Neuronal stem cell (in vitro differentiated cells): ENCODE measurements around the gene SETD2.

Source experiments
- DNase-seq: peaks from one replicate; pipeline ENCODE4 v3.0.0-alpha.2; 2013; ENCODE audit warnings: low spot score
- H2AFZ ChIP-seq: one replicate; pipeline ENCODE4 v1.6.1; 2013; ENCODE audit warnings: mild to moderate bottlenecking, low read length, inconsistent platforms
- H2AK5ac ChIP-seq: 2 replicates; pipeline ENCODE4 v1.6.1; 2013; ENCODE audit warnings: low read depth, mild to moderate bottlenecking, inconsistent platforms, low read length, moderate library complexity, mixed read lengths
- H2BK120ac ChIP-seq: 2 replicates; pipeline ENCODE4 v1.6.1; 2013; ENCODE audit warnings: low read depth, mild to moderate bottlenecking, inconsistent platforms, low read length, moderate library complexity, mixed read lengths
- H2BK12ac ChIP-seq: one replicate; pipeline ENCODE4 v1.6.1; 2013; ENCODE audit warnings: low read length, inconsistent platforms
- H2BK15ac ChIP-seq: 2 replicates; pipeline ENCODE4 v1.6.1; 2013; ENCODE audit warnings: mild to moderate bottlenecking, low read length, inconsistent platforms, mixed read lengths
- H2BK5ac ChIP-seq: one replicate; pipeline ENCODE4 v1.6.1; 2013; ENCODE audit warnings: inconsistent platforms, mild to moderate bottlenecking, low read length, moderate library complexity
- H3K14ac ChIP-seq: one replicate; pipeline ENCODE4 v1.6.1; 2013; ENCODE audit warnings: low read length, inconsistent platforms
- H3K18ac ChIP-seq: 2 replicates; pipeline ENCODE4 v1.6.1; 2013; ENCODE audit warnings: low read length, inconsistent platforms
- H3K23ac ChIP-seq: 2 replicates; pipeline ENCODE4 v1.6.1; 2013; ENCODE audit warnings: low read depth, mild to moderate bottlenecking, mixed read lengths, low read length, inconsistent platforms; ENCODE audit not compliant: poor library complexity
- H3K27ac ChIP-seq: replicated peaks from 3 replicates; pipeline ENCODE4 v1.5.1; 2013; ENCODE audit warnings: low read length, inconsistent platforms
- H3K27me3 ChIP-seq, 3 experiments: 2 replicates each; pipeline ENCODE4 v1.6.1; 2013; ENCODE audit warnings: low read length in 3 of 3, mild to moderate bottlenecking in 2 of 3, inconsistent platforms in 1 of 3, low read depth in 1 of 3, mixed read lengths in 1 of 3, moderate library complexity in 1 of 3; ENCODE audit not compliant: control insufficient read depth in 3 of 3, insufficient read depth in 3 of 3
- H3K36me3 ChIP-seq, 2 donors: replicated peaks in 1 of 2; 2 replicates each; pipeline ENCODE4 v1.6.1; 2013; ENCODE audit warnings: low read length in 2 of 2; ENCODE audit not compliant: control insufficient read depth in 2 of 2, insufficient read depth in 2 of 2
- H3K4ac ChIP-seq: 2 replicates; pipeline ENCODE4 v1.6.1; 2013; ENCODE audit warnings: inconsistent platforms, mild to moderate bottlenecking, low read length, moderate library complexity
- H3K4me1 ChIP-seq, 2 donors: 1 replicate in 1 of 2; 2 replicates in 1 of 2; pipeline ENCODE4 v1.6.1; 2013; ENCODE audit warnings: low read length in 2 of 2, low read depth in 1 of 2; ENCODE audit not compliant: control insufficient read depth in 2 of 2, insufficient read depth in 1 of 2
- H3K4me2 ChIP-seq: one replicate; pipeline ENCODE4 v1.6.1; 2013; ENCODE audit warnings: mild to moderate bottlenecking, low read length, inconsistent platforms; ENCODE audit not compliant: insufficient read depth, poor library complexity, severe bottlenecking
- H3K4me3 ChIP-seq, 2 donors: 2 replicates each; pipeline ENCODE4 v1.5.1; 2013; ENCODE audit warnings: low read length in 2 of 2, mild to moderate bottlenecking in 2 of 2, inconsistent platforms in 1 of 2, moderate library complexity in 1 of 2
- H3K79me1 ChIP-seq: one replicate; pipeline ENCODE4 v1.6.1; 2013; ENCODE audit warnings: low read depth, mild to moderate bottlenecking, inconsistent platforms, low read length, moderate library complexity
- H3K9ac ChIP-seq: one replicate; pipeline ENCODE4 v1.6.1; 2013; ENCODE audit warnings: mild to moderate bottlenecking, low read depth, low read length, inconsistent platforms; ENCODE audit not compliant: poor library complexity
- H3K9me3 ChIP-seq, 2 donors: replicated peaks in 1 of 2; 2 replicates each; pipeline versions ENCODE3 to v1.6.1; 2013; ENCODE audit warnings: low read length in 2 of 2, mild to moderate bottlenecking in 2 of 2, inconsistent platforms in 1 of 2, low read depth in 1 of 2, mixed read lengths in 1 of 2, moderate library complexity in 1 of 2; ENCODE audit not compliant: control insufficient read depth in 2 of 2, insufficient read depth in 1 of 2
- H4K8ac ChIP-seq: one replicate; pipeline ENCODE4 v1.6.1; 2013; ENCODE audit warnings: low read depth, mild to moderate bottlenecking, inconsistent platforms, low read length, moderate library complexity
- H4K91ac ChIP-seq: one replicate; pipeline ENCODE4 v1.6.1; 2013; ENCODE audit warnings: low read length, low read depth, mild to moderate bottlenecking, inconsistent platforms; ENCODE audit not compliant: poor library complexity
- WGBS, 2 donors: extraction: QIAGEN DNeasy Blood & Tissue Kit; methylation state at CpG; one replicate each; pipeline ENCODE4 v1.1.7; 2013; ENCODE audit warnings: missing lambda C conversion rate in 2 of 2, mixed read lengths in 1 of 2; ENCODE audit not compliant: insufficient read length in 2 of 2, insufficient replicate concordance in 1 of 2; ENCODE audit errors: extremely low coverage in 2 of 2; 5-methylcytosine and 5-hydroxymethylcytosine counted together

SETD2 gene

GRCh38 chr3:46998852-46999515, 164.9 kb downstream of the SETD2 start:
- Histone ChIP-seq H3K4me1 (peaks cover 3 to 4% of the 10 kb centered on the region in 2 donors), H2AK5ac (peak overlapping the region; percentile 95), H2BK15ac (peak overlapping the region; percentile 65), H3K27me3 (no peaks in the 10 kb centered on the region), H4K8ac (no peak overlapping the region), H2AFZ (no peak overlapping the region), H4K91ac (no peak overlapping the region), H3K27ac (no peak overlapping the region), H3K9ac (peak overlapping the region; percentile 73), H3K79me1 (peaks cover 2% of the 10 kb centered on the region), H2BK12ac (no peak overlapping the region), H3K18ac (peak overlapping the region; percentile 80), H2BK5ac (peak overlapping the region; percentile 62), H3K23ac (peak overlapping the region; percentile 86), H3K4me2 (no peak overlapping the region), H3K14ac (peak overlapping the region; percentile 47), H2BK120ac (no peak overlapping the region), H3K4ac (peak overlapping the region; percentile 76), H3K9me3 (no peaks in the 10 kb centered on the region), H3K4me3 (no peak overlapping the region), H3K36me3 (peaks cover 0 to 5% of the 10 kb centered on the region in 2 donors)
- WGBS, 2 donors: no CpG with 5 or more reads among the region's 22 CpGs
- no peak for DNase-seq

GRCh38 chr3:46998121-46998851, 165.6 kb downstream of the SETD2 start:
- DNase-seq: peak; percentile 44
- WGBS, 2 donors: no CpG with 5 or more reads among the region's 27 CpGs
- H3K79me1 ChIP-seq: peaks cover 2% of the 10 kb centered on the region

GRCh38 chr3:46997453-46998091, 166.3 kb downstream of the SETD2 start:
- H3K79me1 ChIP-seq: peaks cover 2% of the 10 kb centered on the region
- H2AK5ac ChIP-seq: peak overlapping the region; percentile 79
- H3K14ac ChIP-seq: no peak overlapping the region
- H3K9me3 ChIP-seq: no peaks in the 10 kb centered on the region
- no CpG with 5 or more reads among the region's 13 CpGs for WGBS, 2 donors
- peaks cover 3 to 4% of the 10 kb centered on the region in 2 donors for H3K4me1 ChIP-seq
- H3K27ac ChIP-seq: no peak overlapping the region
- H2BK5ac ChIP-seq: peak overlapping the region; percentile 82
- H3K9ac ChIP-seq: no peak overlapping the region
- H3K36me3 ChIP-seq: peaks cover 0 to 2% of the 10 kb centered on the region in 2 donors
- no peak overlapping the region for H3K4me2 ChIP-seq
- H2BK15ac ChIP-seq: peak overlapping the region; percentile 55
- H3K27me3 ChIP-seq: no peaks in the 10 kb centered on the region
- no peak for DNase-seq
- no peak overlapping the region for H2BK120ac ChIP-seq
- no peak overlapping the region for H2AFZ ChIP-seq
- H2BK12ac ChIP-seq: peak overlapping the region; percentile 22
- H3K18ac ChIP-seq: no peak overlapping the region
- H3K4me3 ChIP-seq: no peak overlapping the region
- peak overlapping the region; percentile 67 for H3K4ac ChIP-seq
- no peak overlapping the region for H4K8ac ChIP-seq
- peak overlapping the region; percentile 31 for H3K23ac ChIP-seq
- no peak overlapping the region for H4K91ac ChIP-seq

More at GRCh38 chr3:46998121-46998851, 165.6 kb downstream of the SETD2 start:
- Histone ChIP-seq H3K23ac (peak overlapping the region; percentile 86), H3K27ac (no peak overlapping the region), H3K9ac (peak overlapping the region; percentile 73), H3K27me3 (no peaks in the 10 kb centered on the region), H4K91ac (no peak overlapping the region), H2BK15ac (peak overlapping the region; percentile 65), H2BK5ac (peak overlapping the region; percentile 62), H3K4me1 (peaks cover 3 to 4% of the 10 kb centered on the region in 2 donors), H3K14ac (no peak overlapping the region), H2BK120ac (no peak overlapping the region), H3K4me2 (no peak overlapping the region), H2AK5ac (peak overlapping the region; percentile 79), H3K4me3 (no peak overlapping the region), H3K36me3 (peaks cover 0 to 5% of the 10 kb centered on the region in 2 donors), H4K8ac (no peak overlapping the region), H2AFZ (no peak overlapping the region), H3K18ac (peak overlapping the region; percentile 80), H3K9me3 (no peaks in the 10 kb centered on the region), H3K4ac (peak overlapping the region; percentile 67), H2BK12ac (no peak overlapping the region)
